WERI-Rb-1 (cell line): ENCODE results near the gene ZNF219.
A peak's percentile ranks its signal among the peaks of the same experiment; 100 is the strongest.

ENCODE experiments used
- DNase-seq: peaks from one replicate; pipeline ENCODE4 v3.0.0-alpha.2; 2020
- H3K27ac ChIP-seq: fragments of 250-450 bp; sonication (Bioruptor Pico); 2 replicates; pipeline ENCODE4 v1.5.1; 2020; ENCODE audit warnings: mild to moderate bottlenecking, moderate library complexity
- H3K27me3 ChIP-seq: fragments of 250-450 bp; sonication (Bioruptor Pico); 2 replicates; pipeline ENCODE4 v1.5.1; 2021; ENCODE audit warnings: mild to moderate bottlenecking, low read depth, moderate library complexity; ENCODE audit not compliant: insufficient read depth, severe bottlenecking
- H3K36me3 ChIP-seq: fragments of 250-450 bp; sonication (Bioruptor Pico); 2 replicates; pipeline ENCODE4 v1.5.1; 2020; ENCODE audit warnings: mild to moderate bottlenecking, moderate library complexity
- H3K4me3 ChIP-seq: 2 replicates; pipeline ENCODE4 v1.5.1; 2011; ENCODE audit warnings: low read depth, mild to moderate bottlenecking, control low read depth, low read length
- H3K9me3 ChIP-seq: fragments of 250-450 bp; sonication (Bioruptor Pico); 2 replicates; pipeline ENCODE4 v1.5.1; 2021; ENCODE audit warnings: mild to moderate bottlenecking, moderate library complexity; ENCODE audit not compliant: severe bottlenecking
- CTCF ChIP-seq: IDR thresholded peaks from 2 replicates; pipeline ENCODE4 v1.5.1; 2011; ENCODE audit warnings: low read depth, mild to moderate bottlenecking, control low read depth, inconsistent platforms, low read length

ZNF219 gene

GRCh38 chr14:21068521-21069387, 29.7 kb downstream of the ZNF219 start:
- Histone ChIP-seq H3K36me3 (peaks cover 9% of the 10 kb centered on the region), H3K4me3 (peak overlapping the region; percentile 74), H3K27ac (peak overlapping the region; percentile 83; the same call in 1 of the 2 replicates), H3K9me3 (no peaks in the 10 kb centered on the region), H3K27me3 (no peaks in the 10 kb centered on the region)
- TF ChIP-seq CTCF: peak; percentile 59
- peak; percentile 70 for DNase-seq

- Histone ChIP-seq H3K36me3 (no peaks in the 10 kb centered on the region), H3K27ac (no peak overlapping the region), H3K9me3 (no peaks in the 10 kb centered on the region), H3K4me3 (no peak overlapping the region), H3K27me3 (no peaks in the 10 kb centered on the region)
- peak; percentile 47 for TF ChIP-seq CTCF
- DNase-seq: no peak
These were observed 31.5 kb downstream of the ZNF219 start for GRCh38 chr14:21066882-21067502.

GRCh38 chr14:21063479-21063878, 35.0 kb downstream of the ZNF219 start:
- Histone ChIP-seq H3K27ac (no peak overlapping the region), H3K27me3 (no peaks in the 10 kb centered on the region), H3K4me3 (no peak overlapping the region), H3K9me3 (no peaks in the 10 kb centered on the region), H3K36me3 (no peaks in the 10 kb centered on the region)
- no peak for TF ChIP-seq CTCF
- no peak for DNase-seq

GRCh38 chr14:21061347-21061668, 37.1 kb downstream of the ZNF219 start:
- no peak for TF ChIP-seq CTCF

GRCh38 chr14:21060614-21061346, 37.7 kb downstream of the ZNF219 start:
- Histone ChIP-seq H3K27ac (no peak overlapping the region), H3K36me3 (no peaks in the 10 kb centered on the region), H3K4me3 (no peak overlapping the region), H3K27me3 (no peaks in the 10 kb centered on the region), H3K9me3 (no peaks in the 10 kb centered on the region)
- no peak for TF ChIP-seq CTCF
- no peak for DNase-seq

More at GRCh38 chr14:21061347-21061668, 37.1 kb downstream of the ZNF219 start:
- no peak overlapping the region for H3K27ac ChIP-seq
- H3K36me3 ChIP-seq: no peaks in the 10 kb centered on the region
- H3K9me3 ChIP-seq: no peaks in the 10 kb centered on the region
- no peak overlapping the region for H3K4me3 ChIP-seq
- no peak for DNase-seq
- H3K27me3 ChIP-seq: no peaks in the 10 kb centered on the region
